ENCODE data around the gene EPM2A. TPM values are rescaled to one million over a fixed set of nuclear protein-coding genes. Genes with fewer than 3 reads are reported as not detected.
"Not testable (repeated sequence)": the region's sequence is repeated elsewhere in the genome, so short reads cannot be mapped to it uniquely, and the experiment has no call there.

EPM2A gene
- polyA plus RNA-seq, 1 donor (not counting 4 experiments of a cell fraction or from before 2014, with no cell fraction given): 2.4 TPM

DNA sequence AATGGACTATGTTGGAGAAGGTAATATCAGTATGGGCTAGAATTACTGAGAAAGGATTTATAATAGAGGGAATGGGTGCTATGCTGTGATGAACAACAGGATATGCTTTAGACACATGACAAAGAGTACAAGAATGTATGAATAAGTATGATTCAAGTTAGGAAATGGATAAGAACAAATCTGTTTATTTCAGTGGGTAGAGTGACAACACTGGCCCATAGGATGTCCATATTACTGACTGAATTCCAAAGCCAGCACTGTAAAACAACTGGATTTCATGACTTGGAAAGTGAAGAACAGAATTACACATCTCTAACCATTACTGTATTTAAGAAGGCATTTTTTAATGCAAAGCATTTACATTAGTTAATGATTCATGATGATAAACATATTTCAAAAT is 35.9 kb downstream of the EPM2A start:
- no peaks in the 10 kb centered on the region for H4K20me1 ChIP-seq (ENCODE audit: control insufficient read depth, extremely low read depth, insufficient read depth, low read length)
- H3K79me2 ChIP-seq (ENCODE audit: control insufficient read depth, insufficient read depth, low read length): no peaks in the 10 kb centered on the region
- no peaks in the 10 kb centered on the region for H3K27me3 ChIP-seq (ENCODE audit: control insufficient read depth, extremely low read depth, insufficient read depth, low read length)
- peaks cover 15% of the 10 kb centered on the region for H3K4me1 ChIP-seq (ENCODE audit: control insufficient read depth, extremely low read depth, insufficient read depth, low read length)
- no peak overlapping the region for H3K9ac ChIP-seq (ENCODE audit: control insufficient read depth, extremely low read depth, insufficient read depth, low read length)
- no peaks in the 10 kb centered on the region for H3K36me3 ChIP-seq (ENCODE audit: control insufficient read depth in 2 of 2, extremely low read depth in 1 of 2, insufficient read depth in 2 of 2, low read length in 2 of 2)
- dilution Hi-C loops (cut with MboI; ENCODE audit: extremely low pct_ligation_motif_present, low sequenced_read_pairs): no loop called here
- no peaks in the 10 kb centered on the region for H3K9me1 ChIP-seq (ENCODE audit: control insufficient read depth, extremely low read depth, insufficient read depth, low read length)
- no peak overlapping the region for H3K4me3 ChIP-seq (ENCODE audit: control insufficient read depth in 2 of 3, extremely low read depth in 1 of 3, insufficient read depth in 2 of 3, low read depth in 1 of 3, low read length in 3 of 3)
- TF ChIP-seq, protein P1, sequence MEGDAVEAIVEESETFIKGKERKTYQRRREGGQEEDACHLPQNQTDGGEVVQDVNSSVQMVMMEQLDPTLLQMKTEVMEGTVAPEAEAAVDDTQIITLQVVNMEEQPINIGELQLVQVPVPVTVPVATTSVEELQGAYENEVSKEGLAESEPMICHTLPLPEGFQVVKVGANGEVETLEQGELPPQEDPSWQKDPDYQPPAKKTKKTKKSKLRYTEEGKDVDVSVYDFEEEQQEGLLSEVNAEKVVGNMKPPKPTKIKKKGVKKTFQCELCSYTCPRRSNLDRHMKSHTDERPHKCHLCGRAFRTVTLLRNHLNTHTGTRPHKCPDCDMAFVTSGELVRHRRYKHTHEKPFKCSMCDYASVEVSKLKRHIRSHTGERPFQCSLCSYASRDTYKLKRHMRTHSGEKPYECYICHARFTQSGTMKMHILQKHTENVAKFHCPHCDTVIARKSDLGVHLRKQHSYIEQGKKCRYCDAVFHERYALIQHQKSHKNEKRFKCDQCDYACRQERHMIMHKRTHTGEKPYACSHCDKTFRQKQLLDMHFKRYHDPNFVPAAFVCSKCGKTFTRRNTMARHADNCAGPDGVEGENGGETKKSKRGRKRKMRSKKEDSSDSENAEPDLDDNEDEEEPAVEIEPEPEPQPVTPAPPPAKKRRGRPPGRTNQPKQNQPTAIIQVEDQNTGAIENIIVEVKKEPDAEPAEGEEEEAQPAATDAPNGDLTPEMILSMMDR (optimal IDR thresholded peaks at IDR 0.05 in 1 of 3, IDR thresholded peaks at IDR 0.05 in 1 of 3, conservative IDR thresholded peaks at IDR 0.05 in 1 of 3; ENCODE audit: extremely low read depth in 1 of 3, insufficient read depth in 2 of 3, low read length in 3 of 3): no peak
- TF ChIP-seq EZH2 (IDR thresholded peaks at IDR 0.05; ENCODE audit: low read length): no peak
- peak overlapping the region; percentile 41 for H3K4me2 ChIP-seq (ENCODE audit: control insufficient read depth, extremely low read depth, insufficient read depth, low read depth, low read length)
- FAIRE-seq (peak; percentile 96), DNase-seq (ENCODE audit: low read depth, low spot score) (peak; percentile 40)
- peak overlapping the region; percentile 40 for H2AFZ ChIP-seq (ENCODE audit: control insufficient read depth, low read length)
- peaks cover 4% of the 10 kb centered on the region for H3K9me3 ChIP-seq (ENCODE audit: control insufficient read depth, low read depth, low read length)
- H3K27ac ChIP-seq (ENCODE audit: control insufficient read depth, insufficient read depth, low read length): peak overlapping the region; percentile 26

DNA sequence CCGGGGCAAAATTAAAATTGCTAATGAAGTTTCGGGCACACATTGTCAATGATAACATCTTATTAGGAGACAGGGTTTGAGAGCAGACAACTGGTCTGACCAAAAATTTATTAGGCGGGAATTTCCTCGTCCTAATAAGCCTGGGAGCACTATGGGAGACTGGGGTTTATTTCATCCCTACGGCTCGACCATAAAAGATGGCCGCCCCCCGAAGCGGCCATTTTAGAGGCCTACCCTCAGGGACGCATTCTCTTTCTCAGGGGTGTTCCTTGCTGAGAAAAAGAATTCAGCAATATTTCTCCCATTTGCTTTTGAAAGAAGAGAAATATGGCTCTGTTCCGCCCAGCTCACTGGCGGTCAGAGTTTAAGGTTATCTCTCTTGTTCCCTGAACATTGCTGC is 37.9 kb downstream of the EPM2A start:
- H3K27ac ChIP-seq (ENCODE audit: control insufficient read depth, insufficient read depth, low read length); FAIRE-seq; H3K9me3 ChIP-seq (ENCODE audit: control insufficient read depth, low read depth, low read length); dilution Hi-C loops (cut with MboI; ENCODE audit: extremely low pct_ligation_motif_present, low sequenced_read_pairs); H3K9me1 ChIP-seq (ENCODE audit: control insufficient read depth, extremely low read depth, insufficient read depth, low read length); H3K27me3 ChIP-seq (ENCODE audit: control insufficient read depth, extremely low read depth, insufficient read depth, low read length); H3K36me3 ChIP-seq (ENCODE audit: control insufficient read depth in 2 of 2, extremely low read depth in 1 of 2, insufficient read depth in 2 of 2, low read length in 2 of 2); H3K4me3 ChIP-seq (ENCODE audit: control insufficient read depth in 2 of 3, extremely low read depth in 1 of 3, insufficient read depth in 2 of 3, low read depth in 1 of 3, low read length in 3 of 3); H3K9ac ChIP-seq (ENCODE audit: control insufficient read depth, extremely low read depth, insufficient read depth, low read length); H2AFZ ChIP-seq (ENCODE audit: control insufficient read depth, low read length); H3K4me2 ChIP-seq (ENCODE audit: control insufficient read depth, extremely low read depth, insufficient read depth, low read depth, low read length); DNase-seq (ENCODE audit: low read depth, low spot score); H4K20me1 ChIP-seq (ENCODE audit: control insufficient read depth, extremely low read depth, insufficient read depth, low read length); H3K79me2 ChIP-seq (ENCODE audit: control insufficient read depth, insufficient read depth, low read length): not testable (repeated sequence)
- peaks cover 15% of the 10 kb centered on the region for H3K4me1 ChIP-seq (ENCODE audit: control insufficient read depth, extremely low read depth, insufficient read depth, low read length)

DNA sequence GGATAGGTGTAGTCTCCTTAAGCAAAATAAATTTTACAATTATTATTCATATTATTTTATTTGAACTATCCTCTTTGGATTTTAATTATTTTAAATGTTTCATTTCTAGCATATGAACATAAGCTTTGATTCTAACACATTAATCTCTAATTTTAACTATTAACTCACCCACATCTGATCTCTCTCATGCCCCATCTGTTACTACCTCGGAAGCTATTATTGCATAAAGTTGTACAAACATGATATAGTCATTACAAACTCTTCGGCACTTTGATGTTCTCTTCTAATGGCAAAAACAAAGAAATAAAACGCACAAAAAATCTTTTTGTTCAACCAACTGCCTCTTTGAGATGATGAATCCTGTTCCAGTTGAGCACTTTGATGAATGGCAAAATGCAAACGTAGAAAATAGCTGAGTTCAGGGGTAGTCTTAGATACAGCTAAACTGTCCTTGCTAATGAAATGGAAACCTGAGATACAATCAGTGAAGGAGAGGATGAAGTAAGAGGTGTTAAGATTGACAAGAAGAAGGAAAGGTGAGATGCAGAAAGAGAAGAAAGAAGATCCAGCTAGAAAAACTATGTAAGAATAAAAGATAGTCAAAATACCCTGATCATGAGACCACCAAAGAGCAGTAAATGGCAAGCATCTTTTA is 41.1 kb downstream of the EPM2A start:
- no peaks in the 10 kb centered on the region for H3K79me2 ChIP-seq (ENCODE audit: control insufficient read depth, insufficient read depth, low read length)
- no peak overlapping the region for H3K9ac ChIP-seq (ENCODE audit: control insufficient read depth, extremely low read depth, insufficient read depth, low read length)
- H3K9me3 ChIP-seq (ENCODE audit: control insufficient read depth, low read depth, low read length): peaks cover 4% of the 10 kb centered on the region
- H3K27ac ChIP-seq (ENCODE audit: control insufficient read depth, insufficient read depth, low read length): no peak overlapping the region
- dilution Hi-C loops (cut with MboI; ENCODE audit: extremely low pct_ligation_motif_present, low sequenced_read_pairs): no loop called here
- H3K9me1 ChIP-seq (ENCODE audit: control insufficient read depth, extremely low read depth, insufficient read depth, low read length): no peaks in the 10 kb centered on the region
- H4K20me1 ChIP-seq (ENCODE audit: control insufficient read depth, extremely low read depth, insufficient read depth, low read length): no peaks in the 10 kb centered on the region
- H3K4me1 ChIP-seq (ENCODE audit: control insufficient read depth, extremely low read depth, insufficient read depth, low read length): peaks cover 6% of the 10 kb centered on the region
- no peak for TF ChIP-seq EZH2 (IDR thresholded peaks at IDR 0.05; ENCODE audit: low read length)
- TF ChIP-seq, protein P1 (optimal IDR thresholded peaks at IDR 0.05 in 1 of 3, IDR thresholded peaks at IDR 0.05 in 1 of 3, conservative IDR thresholded peaks at IDR 0.05 in 1 of 3; ENCODE audit: extremely low read depth in 1 of 3, insufficient read depth in 2 of 3, low read length in 3 of 3): no peak
- H3K27me3 ChIP-seq (ENCODE audit: control insufficient read depth, extremely low read depth, insufficient read depth, low read length): no peaks in the 10 kb centered on the region
- DNase-seq (ENCODE audit: low read depth, low spot score): no peak
- H3K4me2 ChIP-seq (ENCODE audit: control insufficient read depth, extremely low read depth, insufficient read depth, low read depth, low read length): no peak overlapping the region
- no peak overlapping the region for H3K4me3 ChIP-seq (ENCODE audit: control insufficient read depth in 2 of 3, extremely low read depth in 1 of 3, insufficient read depth in 2 of 3, low read depth in 1 of 3, low read length in 3 of 3)
- H2AFZ ChIP-seq (ENCODE audit: control insufficient read depth, low read length): no peak overlapping the region
- H3K36me3 ChIP-seq (ENCODE audit: control insufficient read depth in 2 of 2, extremely low read depth in 1 of 2, insufficient read depth in 2 of 2, low read length in 2 of 2): no peaks in the 10 kb centered on the region
- no peak for FAIRE-seq

All from keratinocyte (primary cell).